Neural cell (in vitro differentiated cells): ENCODE results near the gene TAAR2. TPM values are rescaled to one million over a fixed set of nuclear protein-coding genes. Genes with fewer than 3 reads are reported as not detected.
"Not testable (repeated sequence)": the region's sequence is repeated elsewhere in the genome, so short reads cannot be mapped to it uniquely, and the experiment has no call there.

Experiments
- H2AFZ ChIP-seq: fragments of 200-600, 300-800 bp; sonication (generic), shearing (Covaris generic); 2 replicates; pipeline ENCODE4 v1.6.0; 2014; ENCODE audit warnings: low read depth, mild to moderate bottlenecking, antibody characterized with exemption, low read length, moderate library complexity
- H3F3A ChIP-seq: fragments of 200-600 bp; shearing (Covaris generic); 2 replicates; pipeline ENCODE4 v1.6.1; 2016; ENCODE audit warnings: mild to moderate bottlenecking, moderate library complexity, mixed read lengths, antibody characterized with exemption, low read length; ENCODE audit not compliant: insufficient read depth, poor library complexity, severe bottlenecking
- H3K27ac ChIP-seq: fragments of 200-600, 300-800 bp; sonication (generic), shearing (Covaris generic); 2 replicates; pipeline ENCODE4 v1.5.1; 2014; ENCODE audit warnings: mild to moderate bottlenecking, low read length, moderate library complexity
- H3K27me3 ChIP-seq: fragments of 300-800, 200-600 bp; sonication (generic), shearing (Covaris generic); 2 replicates; pipeline ENCODE4 v1.6.0; 2014; ENCODE audit warnings: mild to moderate bottlenecking, low read depth, low read length, moderate library complexity; ENCODE audit not compliant: insufficient read depth
- H3K36me3 ChIP-seq: fragments of 300-800, 200-600 bp; sonication (generic), shearing (Covaris generic); 2 replicates; pipeline ENCODE4 v1.5.1; 2014; ENCODE audit warnings: mild to moderate bottlenecking, antibody characterized with exemption, low read length, moderate library complexity; ENCODE audit not compliant: insufficient read depth
- H3K4me2 ChIP-seq: fragments of 300-800, 200-600 bp; sonication (generic), shearing (Covaris generic); 2 replicates; pipeline ENCODE4 v1.6.0; 2014; ENCODE audit warnings: mild to moderate bottlenecking, low read length
- H3K4me3 ChIP-seq: fragments of 300-800, 200-600 bp; sonication (generic), shearing (Covaris generic); 2 replicates; pipeline ENCODE4 v1.5.1; 2014; ENCODE audit warnings: mild to moderate bottlenecking, low read length, moderate library complexity
- H3K79me2 ChIP-seq: fragments of 200-600 bp; shearing (Covaris generic); replicated peaks from 2 replicates; pipeline ENCODE4 v1.6.0; 2014; ENCODE audit warnings: mild to moderate bottlenecking, low read length, moderate library complexity; ENCODE audit not compliant: insufficient read depth
- H3K9ac ChIP-seq: fragments of 300-800, 200-600 bp; sonication (generic), shearing (Covaris generic); 2 replicates; pipeline ENCODE4 v1.6.1; 2016; ENCODE audit warnings: mild to moderate bottlenecking, low read length, mixed read lengths
- H3K9me2 ChIP-seq: fragments of 200-600 bp; shearing (Covaris generic); 2 replicates; pipeline ENCODE4 v1.6.1; 2016; ENCODE audit warnings: mild to moderate bottlenecking, low read length, mixed read lengths; ENCODE audit not compliant: insufficient read depth
- H3K9me3 ChIP-seq: fragments of 200-600, 300-800 bp; sonication (generic), shearing (Covaris generic); 2 replicates; pipeline ENCODE4 v1.6.1; 2016; ENCODE audit warnings: mild to moderate bottlenecking, mixed run types, low read length, moderate library complexity, mixed read lengths
- H4K20me1 ChIP-seq: fragments of 200-600 bp; shearing (Covaris generic); 2 replicates; pipeline ENCODE4 v1.6.1; 2016; ENCODE audit warnings: mild to moderate bottlenecking, mixed run types; ENCODE audit not compliant: insufficient read depth
- CTCF ChIP-seq: fragments of 450-650 bp; IDR thresholded peaks from 2 replicates; pipeline ENCODE4 v1.5.1; 2014; ENCODE audit warnings: antibody characterized with exemption, mild to moderate bottlenecking, moderate library complexity; ENCODE audit not compliant: poor library complexity, severe bottlenecking
- EP300 ChIP-seq: fragments of 450-650 bp; conservative IDR thresholded peaks from 2 replicates; pipeline ENCODE4 v1.6.1; 2014; ENCODE audit warnings: antibody characterized with exemption, mild to moderate bottlenecking, moderate library complexity; ENCODE audit not compliant: poor library complexity, severe bottlenecking
- EZH2 ChIP-seq: fragments of 200-600, 300-800 bp; shearing (Covaris generic), sonication (generic); IDR thresholded peaks from 2 replicates; pipeline ENCODE4 v1.6.1; 2014; ENCODE audit warnings: antibody characterized with exemption, low read length, borderline replicate concordance, mild to moderate bottlenecking; ENCODE audit not compliant: insufficient read depth, poor library complexity, severe bottlenecking
- MXI1 ChIP-seq: fragments of 450-650 bp; conservative IDR thresholded peaks from 2 replicates; pipeline ENCODE4 v1.6.1; 2014; ENCODE audit warnings: antibody characterized with exemption, mild to moderate bottlenecking; ENCODE audit not compliant: poor library complexity, severe bottlenecking
- POLR2AphosphoS5 ChIP-seq: IDR thresholded peaks from 2 replicates; pipeline ENCODE4 v1.6.1; 2012
- RAD21 ChIP-seq: fragments of 450-650 bp; conservative IDR thresholded peaks from 2 replicates; pipeline ENCODE4 v1.6.1; 2014; ENCODE audit warnings: antibody characterized with exemption, mild to moderate bottlenecking, moderate library complexity
- REST ChIP-seq: IDR thresholded peaks from 2 replicates; pipeline ENCODE4 v1.6.1; 2012; ENCODE audit warnings: borderline replicate concordance
- SMC3 ChIP-seq: fragments of 450-650 bp; conservative IDR thresholded peaks from 2 replicates; pipeline ENCODE4 v1.6.1; 2014; ENCODE audit warnings: antibody characterized with exemption, mild to moderate bottlenecking, moderate library complexity; ENCODE audit not compliant: poor library complexity
- TAF1 ChIP-seq: IDR thresholded peaks from 2 replicates; pipeline ENCODE4 v1.6.1; 2012; ENCODE audit warnings: low read depth
- polyA plus RNA-seq: library from polyadenylated mRNA; depleted of rRNA; stranded (reverse); fragments of >200 nt; gene quantifications from 2 replicates; pipeline ENCODE4 v1.2.3, GENCODE V29; 2014

TAAR2 gene
- polyA plus RNA-seq, 1 donor from 2014 or later = not detected

GRCh38 chr6:132635906-132636305, 11.8 kb upstream of the TAAR2 start:
- not testable (repeated sequence) for H3K9me3 ChIP-seq, H3K4me3 ChIP-seq, H4K20me1 ChIP-seq, H3F3A ChIP-seq, H3K27me3 ChIP-seq, H3K9ac ChIP-seq, H3K9me2 ChIP-seq, H3K79me2 ChIP-seq, H3K4me2 ChIP-seq, H3K36me3 ChIP-seq, H3K27ac ChIP-seq, H2AFZ ChIP-seq

GRCh38 chr6:132635288-132635687, 11.2 kb upstream of the TAAR2 start:
- not testable (repeated sequence) for H3K4me3 ChIP-seq, H3K9me2 ChIP-seq, H3K27ac ChIP-seq, H3K4me2 ChIP-seq, H2AFZ ChIP-seq, H4K20me1 ChIP-seq, H3K79me2 ChIP-seq, H3K9me3 ChIP-seq, H3K27me3 ChIP-seq, H3K36me3 ChIP-seq, H3F3A ChIP-seq, H3K9ac ChIP-seq

GRCh38 chr6:132634796-132635195, 10.7 kb upstream of the TAAR2 start:
- Histone ChIP-seq H3K4me3 (no peak overlapping the region), H3F3A (no peaks in the 10 kb centered on the region), H3K4me2 (no peak overlapping the region), H3K9ac (no peak overlapping the region), H2AFZ (no peak overlapping the region), H3K79me2 (no peaks in the 10 kb centered on the region), H3K9me3 (no peaks in the 10 kb centered on the region), H3K27me3 (no peaks in the 10 kb centered on the region), H3K27ac (no peak overlapping the region), H3K36me3 (no peaks in the 10 kb centered on the region), H3K9me2 (no peaks in the 10 kb centered on the region), H4K20me1 (no peaks in the 10 kb centered on the region)
- TF ChIP-seq REST (no peak), MXI1 (no peak), RAD21 (no peak), TAF1 (no peak), SMC3 (no peak), CTCF (no peak), POLR2AphosphoS5 (no peak), EP300 (no peak), EZH2 (no peak)
